Fibroblast of pulmonary artery (primary cell): ENCODE results near the gene ZNF79.
A peak's percentile ranks its signal among the peaks of the same experiment; 100 is the strongest.

Experiments used
- DNase-seq: peaks from one replicate; pipeline ENCODE4 v3.0.0-alpha.2; 2010; ENCODE audit warnings: low read depth
- H3K4me3 ChIP-seq: replicated peaks from 2 replicates; pipeline ENCODE4 v1.5.1; 2011; ENCODE audit warnings: low read depth, mild to moderate bottlenecking, control low read depth, low read length, moderate library complexity
- TF ChIP-seq, protein P1 (sequence below): IDR thresholded peaks from 2 replicates; pipeline ENCODE4 v1.5.1; 2011; ENCODE audit warnings: mild to moderate bottlenecking, control low read depth, low read length, inconsistent platforms; ENCODE audit errors: missing control alignments

The ZNF79 gene

DNA sequence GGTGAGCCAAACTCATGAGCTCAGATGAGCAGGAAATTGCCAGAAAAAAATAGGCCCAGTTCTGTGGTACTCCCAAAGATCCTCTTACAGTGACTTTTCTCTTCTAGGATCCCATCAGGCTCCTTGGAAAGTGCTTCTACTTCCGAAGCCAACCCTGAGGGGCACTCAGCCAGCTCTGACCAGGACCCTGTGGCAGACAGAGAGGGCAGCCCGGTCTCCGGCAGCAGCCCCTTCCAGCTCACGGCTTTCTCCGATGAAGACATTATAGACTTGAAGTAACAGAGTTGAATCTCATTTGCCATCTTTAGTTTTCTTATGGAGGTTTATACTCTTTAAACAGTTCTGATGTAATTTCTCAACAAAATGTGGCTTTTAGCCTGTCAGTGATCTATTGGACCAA, 31.2 kb upstream of the ZNF79 start:
- no peak overlapping the region for H3K4me3 ChIP-seq
- DNase-seq, result no peak
- TF ChIP-seq, protein P1, sequence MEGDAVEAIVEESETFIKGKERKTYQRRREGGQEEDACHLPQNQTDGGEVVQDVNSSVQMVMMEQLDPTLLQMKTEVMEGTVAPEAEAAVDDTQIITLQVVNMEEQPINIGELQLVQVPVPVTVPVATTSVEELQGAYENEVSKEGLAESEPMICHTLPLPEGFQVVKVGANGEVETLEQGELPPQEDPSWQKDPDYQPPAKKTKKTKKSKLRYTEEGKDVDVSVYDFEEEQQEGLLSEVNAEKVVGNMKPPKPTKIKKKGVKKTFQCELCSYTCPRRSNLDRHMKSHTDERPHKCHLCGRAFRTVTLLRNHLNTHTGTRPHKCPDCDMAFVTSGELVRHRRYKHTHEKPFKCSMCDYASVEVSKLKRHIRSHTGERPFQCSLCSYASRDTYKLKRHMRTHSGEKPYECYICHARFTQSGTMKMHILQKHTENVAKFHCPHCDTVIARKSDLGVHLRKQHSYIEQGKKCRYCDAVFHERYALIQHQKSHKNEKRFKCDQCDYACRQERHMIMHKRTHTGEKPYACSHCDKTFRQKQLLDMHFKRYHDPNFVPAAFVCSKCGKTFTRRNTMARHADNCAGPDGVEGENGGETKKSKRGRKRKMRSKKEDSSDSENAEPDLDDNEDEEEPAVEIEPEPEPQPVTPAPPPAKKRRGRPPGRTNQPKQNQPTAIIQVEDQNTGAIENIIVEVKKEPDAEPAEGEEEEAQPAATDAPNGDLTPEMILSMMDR, result no peak

DNA sequence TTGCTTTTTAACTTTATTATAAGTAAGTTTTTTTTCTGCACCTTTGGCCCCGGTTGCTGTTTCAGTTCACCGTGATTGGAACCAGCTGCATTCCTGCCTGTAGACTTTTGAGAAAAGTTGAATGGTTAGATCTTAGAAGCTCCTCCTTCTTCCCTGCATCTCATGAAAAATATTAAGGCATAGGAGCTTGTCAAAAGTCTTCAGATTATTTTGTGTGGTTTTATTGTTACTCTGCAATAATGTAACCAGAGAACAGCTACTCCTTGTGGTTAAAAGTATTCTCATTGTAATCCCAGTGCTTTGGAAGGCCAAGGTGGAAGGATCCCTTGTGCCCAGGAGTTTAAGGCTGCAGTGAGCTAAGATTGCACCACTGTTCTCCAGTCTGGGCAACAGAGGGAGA, 30.5 kb upstream of the ZNF79 start:
- peak; percentile 57 for DNase-seq
- TF ChIP-seq, protein P1, result peak; percentile 42
- H3K4me3 ChIP-seq, result no peak overlapping the region

GRCh38 chr9:127395497-127396252, 28.5 kb upstream of the ZNF79 start:
- no peak overlapping the region for H3K4me3 ChIP-seq
- DNase-seq, result no peak
- TF ChIP-seq, protein P1, result no peak

- peak overlapping the region; percentile 25 for H3K4me3 ChIP-seq
- no peak for DNase-seq
- TF ChIP-seq, protein P1, result no peak
These were observed 27.9 kb upstream of the ZNF79 start for GRCh38 chr9:127396253-127396807.

GRCh38 chr9:127396808-127397645, 27.2 kb upstream of the ZNF79 start, which contains the start of gene SLC2A8:
SLC2A8 (plus strand) TSS chr9:127397169; CDS start chr9:127397231, 62 bp downstream.
- TF ChIP-seq, protein P1, result no peak
- peak; percentile 98 for DNase-seq
- H3K4me3 ChIP-seq, result peak within 1 kb of the TSS; percentile 54

- TF ChIP-seq, protein P1, result peak; percentile 36
- DNase-seq, result peak; percentile 20
- peak overlapping the region; percentile 54 for H3K4me3 ChIP-seq
These were observed 26.4 kb upstream of the ZNF79 start for GRCh38 chr9:127397646-127398274.
